Measurements from ENCODE around the gene KRT86.
"Not testable (repeated sequence)": the region's sequence is repeated elsewhere in the genome, so short reads cannot be mapped to it uniquely, and the experiment has no call there.

KRT86 gene

DNA sequence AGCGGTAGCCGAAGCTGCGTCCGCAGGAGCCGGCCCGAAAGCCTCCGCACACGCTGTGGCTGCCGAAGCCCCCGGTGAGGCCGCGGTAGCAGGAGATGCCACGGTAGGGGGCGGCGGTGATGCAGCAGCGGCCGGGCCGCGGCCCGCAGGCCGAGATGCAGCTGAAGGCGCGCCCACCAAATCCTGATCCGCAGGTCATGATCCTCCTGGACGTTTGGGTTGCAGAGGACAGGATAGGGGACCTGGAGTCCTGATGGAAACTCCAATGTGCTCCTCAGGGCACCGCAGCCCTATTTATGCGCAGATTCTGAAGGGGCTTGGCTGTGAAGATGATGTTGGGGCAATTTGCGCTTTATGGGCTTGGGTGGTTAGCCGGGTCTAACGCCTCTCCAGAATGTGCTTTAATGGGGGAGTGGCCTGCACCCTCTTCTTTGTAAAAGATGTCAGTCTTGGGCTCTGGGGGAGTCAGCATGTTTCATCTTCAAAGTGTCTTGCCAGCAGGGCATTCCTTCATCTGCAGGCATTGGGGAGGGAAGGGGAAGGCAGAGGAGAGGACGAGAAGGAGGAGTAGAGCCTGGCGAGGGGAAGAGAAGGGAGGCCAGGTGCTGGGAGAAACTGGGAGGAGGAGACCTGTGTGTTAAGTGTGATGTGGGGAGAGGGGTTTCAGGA lies 17.0 kb downstream of the KRT86 start, which contains the start of gene KRT81:
KRT81 (minus strand) TSS at position 268 of the 669 bp plus-strand sequence; CDS start at position 199, 69 bp downstream.
- no peak for DNase-seq

DNA sequence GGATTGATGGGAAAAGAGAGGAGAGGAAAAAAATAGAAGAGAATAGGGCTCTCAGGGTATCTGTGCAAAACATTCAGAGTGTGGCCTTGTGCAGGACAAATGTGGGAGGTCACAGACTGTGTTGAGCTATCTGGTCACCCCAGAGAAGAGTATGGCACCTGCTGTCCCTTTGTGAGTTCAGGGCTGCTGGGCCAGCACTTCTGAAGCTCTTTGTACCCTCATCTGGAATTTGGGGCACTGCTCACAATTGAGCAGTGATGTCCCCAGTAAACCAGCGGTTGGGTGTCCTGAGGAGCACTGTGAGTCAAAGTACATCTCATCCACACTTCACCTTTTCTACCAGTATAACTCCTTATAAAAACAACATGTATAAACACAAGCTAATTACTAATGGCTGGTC lies 19.5 kb downstream of the KRT86 start:
- DNase-seq, result no peak

- DNase-seq, result no peak
These were observed 20.4 kb downstream of the KRT86 start for GRCh38 chr12:52294803-52295202.

- no peak for DNase-seq
These were observed 21.2 kb downstream of the KRT86 start for GRCh38 chr12:52295663-52296062.

DNA sequence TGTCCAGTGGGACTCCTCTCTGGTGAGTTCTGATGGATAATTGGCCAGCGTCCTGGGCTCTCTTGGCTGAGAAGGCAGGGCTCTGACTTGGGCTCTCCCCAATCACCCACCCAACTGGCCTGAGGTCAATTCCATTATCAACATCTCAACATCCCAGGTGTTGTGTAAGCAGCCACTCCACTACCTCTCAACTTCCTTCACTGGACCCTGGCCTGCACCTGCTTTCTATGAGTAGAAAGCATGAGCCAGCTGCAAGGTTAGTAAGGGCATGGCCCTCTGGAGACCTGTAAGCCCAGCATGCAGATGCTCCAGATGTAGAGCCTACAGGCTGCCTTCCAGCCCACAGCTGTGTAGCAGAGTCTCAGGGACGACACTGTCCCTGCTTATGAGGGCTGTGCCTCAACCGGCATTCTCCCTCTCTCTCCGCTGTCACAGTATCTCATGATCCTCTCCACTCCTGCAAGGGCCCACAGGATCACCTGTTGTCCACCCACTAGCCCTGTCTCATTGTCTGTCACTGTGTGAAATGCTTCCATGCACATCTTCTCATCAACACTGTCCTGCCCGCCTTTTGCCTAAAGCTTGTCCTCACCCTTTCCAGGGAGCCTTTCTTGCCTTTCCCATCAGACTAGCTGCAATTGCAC lies 22.2 kb downstream of the KRT86 start:
- DNase-seq, result no peak

GRCh38 chr12:52298677-52299190 lies 24.3 kb downstream of the KRT86 start:
- DNase-seq, result no peak

DNA sequence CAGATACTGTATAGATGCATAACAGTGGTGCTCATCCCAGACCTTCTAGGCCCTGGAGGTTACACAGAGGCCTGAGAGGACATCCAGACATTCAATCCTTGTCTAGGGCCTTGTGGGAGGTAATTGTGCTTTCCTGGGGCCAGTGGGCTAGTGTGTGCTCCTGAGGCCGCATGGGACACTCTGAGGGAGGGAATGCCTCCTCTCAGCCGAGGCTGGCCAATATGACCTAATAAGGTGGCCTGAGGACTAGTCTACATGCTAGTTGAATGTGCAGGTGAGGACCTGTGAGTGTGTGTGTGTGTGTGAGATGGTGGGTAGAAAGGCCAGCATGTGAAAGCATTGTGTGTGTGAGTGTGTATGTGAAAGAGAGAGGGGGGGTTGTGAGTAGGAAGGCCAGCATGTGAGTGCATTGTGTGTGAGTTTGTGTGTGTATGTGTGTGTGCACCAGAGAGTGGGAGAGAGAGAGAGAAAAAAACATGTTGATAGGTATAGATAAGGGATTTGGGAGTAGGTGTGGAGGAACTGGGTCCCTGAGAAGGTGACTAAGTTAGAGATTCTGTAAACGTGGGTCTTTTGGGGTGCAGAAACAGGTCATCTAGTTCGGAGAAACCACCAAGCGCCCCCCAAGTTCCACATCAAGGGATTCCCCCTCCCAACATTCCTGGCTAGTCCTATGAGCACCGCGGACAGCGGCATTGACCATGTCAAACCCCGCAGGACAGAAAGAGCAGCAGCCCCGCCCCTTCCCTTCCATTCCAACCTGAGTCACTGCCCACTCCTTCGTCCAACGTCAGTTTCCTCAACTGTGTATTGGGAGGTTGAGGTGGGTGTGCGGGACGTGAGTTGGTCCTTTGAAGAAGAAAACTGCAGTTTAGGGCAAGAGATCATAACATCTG lies 26.6 kb downstream of the KRT86 start:
- DNase-seq, result no peak

DNA sequence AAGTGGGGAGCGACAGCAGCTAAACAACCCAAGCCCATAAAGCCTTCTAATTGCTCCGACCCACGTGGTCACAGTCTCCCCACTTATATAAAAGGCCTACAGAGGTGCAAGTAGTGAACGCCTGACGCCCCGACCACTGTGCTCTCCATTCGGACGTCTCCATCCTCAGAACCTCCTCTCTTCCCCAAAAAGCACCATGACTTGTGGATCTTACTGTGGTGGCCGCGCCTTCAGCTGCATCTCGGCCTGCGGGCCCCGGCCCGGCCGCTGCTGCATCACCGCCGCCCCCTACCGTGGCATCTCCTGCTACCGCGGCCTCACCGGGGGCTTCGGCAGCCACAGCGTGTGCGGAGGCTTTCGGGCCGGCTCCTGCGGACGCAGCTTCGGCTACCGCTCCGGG lies 27.3 kb downstream of the KRT86 start:
- DNase-seq, result not testable (repeated sequence)

- not testable (repeated sequence) for DNase-seq
These were observed 27.9 kb downstream of the KRT86 start for GRCh38 chr12:52302242-52302914.

DNA sequence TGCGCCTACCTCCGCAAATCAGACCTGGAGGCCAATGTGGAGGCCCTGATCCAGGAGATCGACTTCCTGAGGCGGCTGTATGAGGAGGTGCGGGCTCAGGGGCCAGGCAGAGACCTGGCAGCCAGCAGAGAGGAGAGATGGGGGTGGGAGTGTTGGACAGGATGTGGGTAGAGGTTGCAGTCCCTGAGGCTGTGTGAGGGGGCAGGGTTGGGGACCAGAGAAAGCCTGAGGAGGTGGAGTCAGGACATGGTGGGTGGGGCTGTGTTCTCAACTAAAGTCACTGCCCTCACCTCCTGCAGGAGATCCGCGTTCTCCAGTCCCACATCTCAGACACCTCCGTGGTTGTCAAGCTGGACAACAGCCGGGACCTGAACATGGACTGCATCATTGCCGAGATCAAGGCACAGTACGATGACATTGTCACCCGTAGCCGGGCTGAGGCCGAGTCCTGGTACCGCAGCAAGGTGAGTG lies 30.5 kb downstream of the KRT86 start:
- not testable (repeated sequence) for DNase-seq

GRCh38 chr12:52305921-52306705 lies 31.7 kb downstream of the KRT86 start:
- no peak for DNase-seq

GRCh38 chr12:52306731-52307130 lies 32.3 kb downstream of the KRT86 start:
- no peak for DNase-seq

DNA sequence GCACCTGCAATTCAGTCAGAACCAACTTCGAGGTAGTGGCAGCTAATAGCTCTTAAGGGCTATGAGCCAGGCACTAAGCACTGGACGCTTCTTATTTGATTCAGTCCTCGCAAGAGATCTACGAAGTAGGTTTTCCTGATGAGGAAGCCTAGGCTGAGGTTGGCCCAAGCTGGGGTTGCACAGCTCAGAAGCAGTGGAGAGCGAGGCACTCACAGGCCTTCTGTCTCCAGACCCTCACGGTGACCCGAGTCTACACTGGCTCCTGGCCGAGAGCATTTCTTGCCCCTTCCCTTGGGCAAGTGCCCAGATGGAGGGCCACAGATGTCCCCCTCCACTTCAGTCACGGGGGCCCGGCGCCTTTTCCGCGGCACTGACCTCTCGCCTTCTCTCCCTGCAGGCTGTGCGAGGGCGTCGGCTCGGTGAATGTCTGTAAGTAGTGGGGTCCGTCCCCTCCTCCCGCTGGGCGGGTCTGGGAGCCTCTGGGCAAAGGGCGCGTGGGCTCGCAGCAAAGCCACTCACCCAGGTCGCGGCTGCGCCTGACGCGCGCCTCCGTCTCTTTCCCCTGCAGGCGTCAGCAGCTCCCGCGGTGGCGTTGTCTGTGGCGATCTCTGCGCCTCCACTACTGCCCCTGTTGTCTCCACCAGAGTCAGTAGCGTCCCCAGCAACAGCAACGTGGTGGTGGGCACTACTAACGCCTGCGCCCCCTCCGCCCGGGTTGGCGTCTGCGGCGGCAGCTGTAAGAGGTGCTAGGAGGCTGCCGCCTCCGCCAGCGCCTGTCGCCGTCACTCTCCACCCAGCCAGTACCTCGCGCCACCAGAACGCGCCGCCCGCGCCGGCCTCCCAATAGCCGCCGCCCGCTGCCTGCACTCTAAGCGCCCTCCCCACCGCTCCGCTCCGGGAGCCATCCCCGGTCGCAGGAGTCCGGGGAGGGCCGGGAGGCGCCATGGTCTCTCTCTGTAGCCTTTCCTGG lies 33.7 kb downstream of the KRT86 start:
- DNase-seq, result peak; percentile 87

DNA sequence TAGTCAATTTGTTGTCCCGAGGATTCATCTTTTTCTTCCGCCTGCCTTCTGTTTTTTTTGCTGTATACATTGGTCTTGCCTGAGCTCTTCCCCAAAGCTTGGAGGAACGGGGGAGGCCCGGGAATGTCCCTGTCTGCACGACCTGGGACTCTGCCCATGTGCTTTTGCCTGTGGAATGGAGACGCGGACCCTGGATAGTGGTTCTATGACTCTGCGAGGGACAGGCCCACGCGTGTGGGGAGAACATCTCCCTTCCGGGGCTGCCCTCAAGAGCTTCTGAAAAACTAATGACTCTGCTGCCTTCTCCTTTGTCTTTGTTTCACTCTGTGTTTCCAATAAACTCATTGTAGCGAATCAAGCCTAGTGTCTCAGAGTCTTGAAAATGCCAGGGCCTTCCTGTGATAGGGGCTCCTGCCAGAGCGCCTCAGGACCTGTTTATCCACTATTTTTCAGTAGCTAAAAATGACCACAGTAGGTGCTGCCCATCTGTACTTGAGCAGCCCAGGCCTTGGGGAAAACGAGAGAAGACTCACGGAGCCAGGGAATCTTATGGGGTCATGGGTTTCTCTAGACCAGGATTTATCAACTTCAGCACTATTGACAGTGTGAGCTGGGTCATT lies 34.5 kb downstream of the KRT86 start:
- no peak for DNase-seq

DNA sequence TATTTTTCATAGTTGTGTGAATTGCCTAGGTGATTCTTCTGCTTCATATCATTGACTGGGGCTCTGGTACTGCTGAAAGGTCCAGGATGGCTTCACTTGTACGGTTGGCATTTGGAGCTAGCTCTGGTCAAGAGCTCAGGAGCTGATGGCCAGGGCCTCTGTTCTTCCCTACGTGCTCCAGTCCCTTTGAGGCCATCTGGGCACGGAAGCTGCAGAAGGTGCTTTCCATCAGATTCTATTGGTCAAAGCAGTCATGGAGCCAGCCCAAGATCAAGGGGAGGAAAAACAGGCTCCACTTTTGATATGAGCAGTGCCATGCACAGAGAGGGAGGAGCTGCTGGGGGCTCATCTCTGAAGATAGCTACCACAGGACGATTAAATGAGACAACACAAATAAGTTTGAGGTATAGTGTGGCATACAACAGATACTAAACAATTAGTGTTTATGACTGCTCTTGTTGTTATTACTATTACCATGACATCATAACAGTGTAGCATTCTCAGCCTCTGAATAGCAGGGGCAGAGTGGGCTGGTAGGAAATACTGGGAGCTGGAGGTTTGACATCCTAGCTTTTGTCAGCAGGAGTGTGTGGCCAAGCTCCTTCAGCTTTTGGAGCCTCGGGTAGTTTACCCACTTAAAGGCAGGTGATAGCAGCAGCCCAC lies 36.3 kb downstream of the KRT86 start:
- no peak for DNase-seq

GRCh38 chr12:52311285-52311648 lies 36.8 kb downstream of the KRT86 start:
- no peak for DNase-seq

GRCh38 chr12:52312086-52312485 lies 37.6 kb downstream of the KRT86 start:
- DNase-seq, result no peak

DNA sequence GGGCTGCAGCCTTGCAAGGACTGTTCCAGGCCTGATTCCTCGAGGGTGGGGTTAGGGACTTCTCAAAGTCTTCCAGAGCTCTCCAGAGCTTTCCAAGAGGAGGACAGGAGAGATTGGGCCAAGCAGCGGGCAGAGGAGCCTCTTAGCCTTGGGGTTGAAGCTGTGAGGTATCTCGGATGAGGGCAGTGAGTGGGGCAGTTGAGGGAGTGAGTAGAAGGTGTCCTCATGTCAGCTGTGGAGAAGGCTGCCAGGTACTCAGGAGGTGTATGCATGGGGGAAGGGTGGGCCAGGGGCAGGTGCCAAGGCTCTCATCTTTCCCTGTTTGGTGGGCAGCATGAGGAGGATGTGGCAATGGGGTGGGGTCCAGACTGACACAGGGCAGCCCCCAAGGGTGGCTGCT lies 39.0 kb downstream of the KRT86 start:
- DNase-seq, result no peak

- DNase-seq, result no peak
These were observed 39.5 kb downstream of the KRT86 start for GRCh38 chr12:52313926-52314325.

Measured in right kidney (tissue), 1 donor.